Lower lobe of right lung (tissue), 2 donors: ENCODE measurements around the gene CCR6. TPM values are rescaled to one million over a fixed set of nuclear protein-coding genes. Genes with fewer than 3 reads are reported as not detected.

ENCODE experiments used
- ATAC-seq, 2 donors: fragments of 200-7000 bp; cut with Tn5 transposase; one replicate each; pipeline ENCODE4 v1.9.1; 2020 to 2022; ENCODE audit warnings: mild to moderate bottlenecking in 2 of 2, moderate library complexity in 2 of 2
- DNase-seq: peaks from one replicate; pipeline ENCODE4 v3.0.0-alpha.2; 2020
- H3K27ac ChIP-seq: fragments of 200-600 bp; one replicate; pipeline ENCODE4 v1.8.0; 2022
- H3K27me3 ChIP-seq: fragments of 200-600 bp; one replicate; pipeline ENCODE4 v1.8.0; 2022; ENCODE audit warnings: low read depth
- H3K36me3 ChIP-seq: fragments of 200-600 bp; one replicate; pipeline ENCODE4 v1.8.0; 2022; ENCODE audit warnings: mild to moderate bottlenecking
- H3K4me1 ChIP-seq: fragments of 200-600 bp; one replicate; pipeline ENCODE4 v1.8.0; 2022
- H3K4me3 ChIP-seq: fragments of 200-600 bp; one replicate; pipeline ENCODE4 v1.8.0; 2022; ENCODE audit warnings: mild to moderate bottlenecking
- H3K9me3 ChIP-seq: fragments of 200-600 bp; one replicate; pipeline ENCODE4 v1.8.0; 2022
- intact Hi-C: fragments of 100-400 bp; cut with DNase I; formaldehyde crosslinking; loops from one replicate; pipeline ENCODE4 v1.11.0; 2022
- total RNA-seq: library from RNA; stranded (reverse); fragmentation: NEBNext Ultra II Directional; extraction: Animal tissue kit (Norgen Biotek cat#: 25700); gene quantifications from one replicate; pipeline ENCODE4 v1.2.1, GENCODE V29; 2021
- TF ChIP-seq, protein P1 (sequence below): fragments of 200-600 bp; IDR thresholded peaks from one replicate; pipeline ENCODE4 v1.8.0; 2022; ENCODE audit warnings: antibody characterized with exemption, mild to moderate bottlenecking
- donor health status: DM: no; HTN: yes; CAD: no; lungs with severe emphysema.

Gene CCR6
- total RNA-seq, 1 donor from 2014 or later: 0.83 TPM

DNA sequence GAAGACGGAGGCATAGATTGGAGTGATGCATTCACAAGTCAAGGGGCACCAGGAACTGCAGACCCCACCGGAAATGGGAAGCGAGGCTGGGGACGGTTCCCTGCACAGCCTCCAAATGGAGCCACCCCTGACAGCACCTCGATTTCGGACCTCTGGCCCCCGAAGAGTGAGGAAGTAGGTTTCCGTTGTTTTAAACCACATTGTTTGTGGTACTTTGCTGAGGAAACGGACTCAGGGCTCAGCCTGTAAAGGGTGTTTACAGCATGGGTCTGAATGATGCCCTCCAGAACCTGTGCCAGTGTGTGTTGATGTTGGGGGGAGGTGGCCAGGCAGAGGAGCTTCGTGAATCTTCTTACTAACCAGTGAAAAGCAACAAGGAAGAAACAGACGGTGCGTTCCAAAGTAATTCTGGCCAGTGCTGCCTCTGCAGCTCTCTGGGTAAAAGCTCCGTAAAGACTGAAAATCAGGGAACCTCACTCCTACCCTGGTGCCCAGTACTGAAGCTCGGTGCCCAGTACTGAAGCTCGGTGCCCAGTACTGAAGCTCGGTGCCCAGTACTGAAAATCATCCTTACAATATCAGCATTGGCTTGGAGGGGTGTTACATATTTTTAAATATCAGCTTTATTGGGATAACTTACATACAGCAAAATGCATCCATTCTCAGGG lies 30.1 kb upstream of the CCR6 start:
- TF ChIP-seq, protein P1, sequence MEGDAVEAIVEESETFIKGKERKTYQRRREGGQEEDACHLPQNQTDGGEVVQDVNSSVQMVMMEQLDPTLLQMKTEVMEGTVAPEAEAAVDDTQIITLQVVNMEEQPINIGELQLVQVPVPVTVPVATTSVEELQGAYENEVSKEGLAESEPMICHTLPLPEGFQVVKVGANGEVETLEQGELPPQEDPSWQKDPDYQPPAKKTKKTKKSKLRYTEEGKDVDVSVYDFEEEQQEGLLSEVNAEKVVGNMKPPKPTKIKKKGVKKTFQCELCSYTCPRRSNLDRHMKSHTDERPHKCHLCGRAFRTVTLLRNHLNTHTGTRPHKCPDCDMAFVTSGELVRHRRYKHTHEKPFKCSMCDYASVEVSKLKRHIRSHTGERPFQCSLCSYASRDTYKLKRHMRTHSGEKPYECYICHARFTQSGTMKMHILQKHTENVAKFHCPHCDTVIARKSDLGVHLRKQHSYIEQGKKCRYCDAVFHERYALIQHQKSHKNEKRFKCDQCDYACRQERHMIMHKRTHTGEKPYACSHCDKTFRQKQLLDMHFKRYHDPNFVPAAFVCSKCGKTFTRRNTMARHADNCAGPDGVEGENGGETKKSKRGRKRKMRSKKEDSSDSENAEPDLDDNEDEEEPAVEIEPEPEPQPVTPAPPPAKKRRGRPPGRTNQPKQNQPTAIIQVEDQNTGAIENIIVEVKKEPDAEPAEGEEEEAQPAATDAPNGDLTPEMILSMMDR: peak; percentile 13
- Histone ChIP-seq H3K4me1 (no peaks in the 10 kb centered on the region), H3K27me3 (no peaks in the 10 kb centered on the region), H3K4me3 (no peak overlapping the region), H3K36me3 (no peaks in the 10 kb centered on the region), H3K9me3 (no peaks in the 10 kb centered on the region), H3K27ac (no peak overlapping the region)
- intact Hi-C loops: no loop called here
- ATAC-seq (peak in 1 of 2 donors; percentile 22), DNase-seq (no peak)

DNA sequence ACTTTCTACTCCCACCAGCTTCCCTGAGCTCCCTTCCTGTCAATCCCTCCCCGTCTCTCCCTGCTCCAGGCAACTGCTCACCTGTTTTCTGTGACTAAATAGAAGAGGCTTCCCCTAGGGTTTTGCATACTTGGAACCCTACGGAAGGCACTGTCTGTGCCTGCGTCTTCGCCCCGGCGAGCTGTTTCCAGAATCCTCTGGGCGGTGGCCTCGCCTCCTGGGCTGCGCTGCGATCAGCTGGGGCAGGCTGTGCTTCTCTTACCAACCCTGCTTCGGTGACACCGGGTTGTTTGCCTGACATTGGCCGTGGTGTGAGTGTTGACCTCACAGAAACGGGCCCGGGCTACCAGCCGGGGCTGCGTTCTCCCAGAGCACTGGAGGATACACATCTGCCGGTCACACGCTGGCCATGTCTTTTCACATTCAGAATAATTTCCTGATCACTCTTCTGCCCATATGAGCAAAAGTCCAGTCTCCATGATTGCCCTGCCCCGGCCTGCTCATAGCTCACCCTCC lies 29.4 kb upstream of the CCR6 start:
- Histone ChIP-seq H3K4me3 (peak overlapping the region; percentile 25), H3K36me3 (no peaks in the 10 kb centered on the region), H3K4me1 (no peaks in the 10 kb centered on the region), H3K9me3 (no peaks in the 10 kb centered on the region), H3K27me3 (no peaks in the 10 kb centered on the region), H3K27ac (no peak overlapping the region)
- DNase-seq (no peak), ATAC-seq (no peak)
- intact Hi-C loops: no loop called here
- TF ChIP-seq, protein P1: no peak

DNA sequence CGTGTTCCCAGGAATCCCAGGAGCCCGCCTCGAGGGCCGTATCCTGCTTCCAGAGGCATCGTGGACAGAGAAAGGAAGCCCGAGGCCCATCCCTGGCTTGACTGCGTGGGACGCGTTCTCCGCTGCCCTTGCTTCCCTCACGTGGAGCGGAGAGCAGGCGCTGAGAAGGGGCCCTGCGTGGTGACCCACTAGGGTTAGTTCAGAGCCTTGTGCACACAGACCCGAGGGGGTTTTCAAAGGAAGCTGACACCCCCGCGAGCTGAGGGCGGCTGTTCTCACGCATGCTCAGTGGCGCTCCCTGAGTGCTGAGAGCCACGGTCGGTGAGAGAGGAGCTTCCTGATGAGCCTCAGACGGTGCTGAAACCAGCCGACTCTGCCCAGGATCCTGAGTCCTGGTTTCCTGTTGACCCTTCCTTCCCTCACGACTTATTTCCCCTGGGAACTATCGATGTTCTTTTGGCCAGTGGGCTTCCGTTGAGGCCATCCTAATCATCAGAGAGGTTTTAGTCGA lies 28.9 kb upstream of the CCR6 start:
- Histone ChIP-seq H3K9me3 (no peaks in the 10 kb centered on the region), H3K36me3 (no peaks in the 10 kb centered on the region), H3K4me3 (peak overlapping the region; percentile 25), H3K4me1 (no peaks in the 10 kb centered on the region), H3K27me3 (no peaks in the 10 kb centered on the region), H3K27ac (no peak overlapping the region)
- intact Hi-C loops: no loop called here
- DNase-seq (no peak), ATAC-seq (peak; percentile 23 to 26)
- TF ChIP-seq, protein P1: no peak

DNA sequence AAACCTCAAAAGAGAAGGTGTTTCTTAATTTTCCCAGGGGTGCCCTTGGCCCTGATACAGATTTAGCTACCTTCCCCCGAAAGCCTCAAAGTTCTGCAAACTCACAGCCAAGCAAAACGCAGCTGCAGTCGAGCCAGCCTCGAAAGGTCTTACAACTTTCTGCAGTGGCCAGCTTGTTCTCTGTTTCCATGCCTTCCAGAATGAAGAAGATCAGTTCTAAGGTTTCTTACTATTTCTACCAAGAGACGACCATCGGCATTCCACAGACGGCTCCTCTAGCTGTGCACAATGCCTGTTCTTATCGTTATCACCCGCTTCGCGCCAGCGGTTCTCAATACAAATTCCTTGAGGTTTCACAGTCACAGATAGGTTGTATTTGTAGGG lies 28.5 kb upstream of the CCR6 start:
- Histone ChIP-seq H3K27ac (no peak overlapping the region), H3K4me3 (peak overlapping the region; percentile 25), H3K36me3 (no peaks in the 10 kb centered on the region), H3K9me3 (no peaks in the 10 kb centered on the region), H3K4me1 (no peaks in the 10 kb centered on the region), H3K27me3 (no peaks in the 10 kb centered on the region)
- TF ChIP-seq, protein P1: no peak
- intact Hi-C loops: no loop called here
- no peak for DNase-seq
- no peak for ATAC-seq

DNA sequence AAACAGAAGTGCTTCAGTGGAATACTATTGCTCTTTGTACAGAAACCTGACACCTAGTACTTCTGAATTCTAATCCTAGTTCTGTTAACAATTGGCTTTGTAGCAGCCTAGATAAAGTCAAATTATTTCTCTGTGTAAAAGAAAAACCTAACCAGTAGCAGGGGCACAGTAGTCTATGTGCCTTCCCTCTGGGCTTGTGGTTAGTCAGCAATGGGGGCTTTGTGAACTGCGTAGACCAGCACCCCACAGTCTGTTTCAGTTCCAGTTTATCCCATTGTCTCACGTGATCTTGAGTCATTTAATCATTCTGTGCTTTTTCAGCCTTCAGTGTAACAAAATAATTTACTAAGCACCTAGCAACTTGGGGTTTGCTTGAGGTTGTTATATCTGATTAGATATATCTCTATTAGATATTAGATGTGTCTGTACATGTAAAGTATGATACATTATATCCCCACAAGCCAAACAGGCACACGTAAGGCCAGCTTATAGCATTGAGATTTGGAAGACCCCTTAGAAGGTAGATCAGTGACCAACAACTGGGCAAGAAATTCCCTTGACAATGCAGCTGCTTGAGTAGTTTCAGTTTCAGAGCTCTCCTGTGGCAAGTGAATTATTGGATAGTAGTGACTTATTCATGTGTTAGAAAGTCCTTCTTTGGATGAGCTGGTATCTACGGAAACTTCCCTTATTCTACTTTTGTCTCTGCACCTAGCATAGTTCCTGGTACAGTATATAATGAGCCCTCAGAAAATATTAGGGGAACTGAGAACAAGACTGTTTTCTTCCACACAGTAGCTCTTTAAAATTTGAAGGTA lies 27.9 kb upstream of the CCR6 start:
- TF ChIP-seq, protein P1: no peak
- no peak overlapping the region for H3K27ac ChIP-seq
- H3K4me1 ChIP-seq: no peaks in the 10 kb centered on the region
- H3K36me3 ChIP-seq: no peaks in the 10 kb centered on the region
- H3K27me3 ChIP-seq: no peaks in the 10 kb centered on the region
- intact Hi-C loops: no loop called here
- no peak for ATAC-seq
- no peak for DNase-seq
- no peak overlapping the region for H3K4me3 ChIP-seq
- H3K9me3 ChIP-seq: no peaks in the 10 kb centered on the region
